ENCODE results near the gene NDUFS6. TPM values are rescaled to one million over a fixed set of nuclear protein-coding genes. Genes with fewer than 3 reads are reported as not detected.

The NDUFS6 gene
- total and polyA plus RNA-seq, 2 of the 4 experiments (the other 2 are of a cell fraction) = 10.4 to 69.0 TPM

DNA sequence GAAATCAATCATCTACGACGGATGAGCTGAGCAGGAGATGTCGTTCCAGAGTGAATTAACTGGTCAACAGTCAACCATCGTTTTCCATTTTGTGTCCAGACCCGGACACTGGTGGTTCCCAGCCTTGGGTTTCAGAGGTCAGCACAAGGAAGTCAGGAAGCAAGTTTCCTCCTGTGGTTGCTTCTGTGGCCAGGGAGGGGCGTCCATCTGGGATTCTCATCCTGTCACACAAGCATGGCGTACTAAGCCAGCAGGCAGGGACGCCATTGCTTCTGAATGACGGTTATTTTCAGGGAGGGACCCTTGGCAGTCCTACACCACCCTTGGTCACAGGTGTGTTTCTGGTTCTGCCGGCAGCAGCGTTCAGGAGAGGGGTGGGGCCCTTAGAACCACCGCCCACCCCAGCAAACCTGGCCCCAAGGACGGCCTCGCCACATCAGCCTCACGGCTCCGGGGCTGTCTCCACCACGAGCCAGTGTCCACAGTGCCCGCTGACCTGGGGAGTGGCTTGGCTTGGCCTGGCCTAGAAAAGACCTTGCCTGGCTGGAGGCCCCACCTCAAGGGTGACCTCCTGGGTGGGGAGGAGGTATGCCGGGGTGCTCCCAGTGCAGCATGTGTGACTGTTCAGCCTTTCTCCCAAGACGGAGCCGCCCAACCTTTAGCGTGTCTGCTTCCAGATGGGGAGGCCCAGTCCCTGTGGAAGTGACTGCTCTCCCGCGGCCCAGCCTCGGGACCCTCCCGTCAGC, 25.2 kb downstream of the NDUFS6 start (continued):
- TF ChIP-seq NFE2L2 (IDR thresholded peaks at IDR 0.05; ENCODE audit: low read depth, low read length) (no peak), MAZ (IDR thresholded peaks at IDR 0.05; ENCODE audit: borderline replicate concordance, low read depth, low read length) (no peak), RAD21 (IDR thresholded peaks at IDR 0.05; ENCODE audit: low read length) (no peak), CHD1 (IDR thresholded peaks at IDR 0.05; ENCODE audit: low read depth, low read length) (no peak), POLR2A (IDR thresholded peaks at IDR 0.05; ENCODE audit: low read depth, low read length) (no peak), RFX5 (IDR thresholded peaks at IDR 0.05; ENCODE audit: low read depth, low read length) (no peak)

Measured in IMR-90 (cell line).